DOHH2 (cell line): Measurements from ENCODE around the gene CHCHD6.

ENCODE experiments used
- H3F3A ChIP-seq: fragments of 200-600 bp; sonication (generic), shearing (Covaris generic); 2 replicates; pipeline ENCODE4 v1.6.0; 2016; ENCODE audit warnings: antibody characterized with exemption, mild to moderate bottlenecking; ENCODE audit not compliant: control insufficient read depth, insufficient read depth
- H3K27ac ChIP-seq: fragments of 200-600 bp; sonication (generic); 2 replicates; pipeline ENCODE4 v1.5.1; 2014; ENCODE audit warnings: low read depth, mild to moderate bottlenecking, low read length, moderate library complexity
- H3K27me3 ChIP-seq: fragments of 200-600 bp; sonication (generic); 2 replicates; pipeline ENCODE4 v1.6.1; 2014; ENCODE audit warnings: mild to moderate bottlenecking, low read length, mixed read lengths; ENCODE audit not compliant: control insufficient read depth
- H3K36me3 ChIP-seq: fragments of 200-600 bp; sonication (generic); 2 replicates; pipeline ENCODE4 v1.6.1; 2014; ENCODE audit warnings: mild to moderate bottlenecking, low read length, moderate library complexity, mixed read lengths; ENCODE audit not compliant: control insufficient read depth
- H3K4me1 ChIP-seq: fragments of 200-600 bp; sonication (generic); 2 replicates; pipeline ENCODE4 v1.6.1; 2014; ENCODE audit warnings: mild to moderate bottlenecking, low read length, mixed read lengths; ENCODE audit not compliant: control insufficient read depth
- H3K4me2 ChIP-seq: fragments of 200-600 bp; sonication (generic); 2 replicates; pipeline ENCODE4 v1.6.0; 2014; ENCODE audit warnings: mild to moderate bottlenecking, low read length, moderate library complexity
- H3K4me3 ChIP-seq: fragments of 200-600 bp; sonication (generic); 2 replicates; pipeline ENCODE4 v1.5.1; 2014; ENCODE audit warnings: mild to moderate bottlenecking, low read length, mixed read lengths
- H3K79me2 ChIP-seq: fragments of 200-600 bp; sonication (generic); 2 replicates; pipeline ENCODE4 v1.6.1; 2014; ENCODE audit warnings: mild to moderate bottlenecking, low read length, mixed read lengths; ENCODE audit not compliant: control insufficient read depth
- H3K9me2 ChIP-seq: fragments of 200-600 bp; sonication (generic); replicated peaks from 2 replicates; pipeline ENCODE4 v1.6.1; 2014; ENCODE audit warnings: mild to moderate bottlenecking, low read length, mixed read lengths; ENCODE audit not compliant: control insufficient read depth
- H3K9me3 ChIP-seq: fragments of 200-600 bp; sonication (generic); 2 replicates; pipeline ENCODE4 v1.6.1; 2014; ENCODE audit warnings: antibody characterized with exemption, low read length, mixed read lengths; ENCODE audit not compliant: control insufficient read depth, insufficient read depth
- H4K20me1 ChIP-seq: fragments of 200-600 bp; sonication (generic); 2 replicates; pipeline ENCODE4 v1.6.0; 2014; ENCODE audit warnings: low read depth, mild to moderate bottlenecking, antibody characterized with exemption, low read length, moderate library complexity; ENCODE audit not compliant: control insufficient read depth, insufficient read depth
- CTCF ChIP-seq: fragments of 200-600 bp; sonication (generic); IDR thresholded peaks from one replicate; pipeline ENCODE4 v1.5.1; 2014; ENCODE audit warnings: antibody characterized with exemption, mild to moderate bottlenecking, low read depth, low read length; ENCODE audit not compliant: poor library complexity, severe bottlenecking
- EZH2phosphoT487 ChIP-seq: fragments of 200-600 bp; sonication (generic); IDR thresholded peaks from 2 replicates; pipeline ENCODE4 v1.6.1; 2017; ENCODE audit warnings: borderline replicate concordance, mild to moderate bottlenecking, antibody characterized with exemption, low read length, moderate library complexity, mixed read lengths

Gene CHCHD6

DNA sequence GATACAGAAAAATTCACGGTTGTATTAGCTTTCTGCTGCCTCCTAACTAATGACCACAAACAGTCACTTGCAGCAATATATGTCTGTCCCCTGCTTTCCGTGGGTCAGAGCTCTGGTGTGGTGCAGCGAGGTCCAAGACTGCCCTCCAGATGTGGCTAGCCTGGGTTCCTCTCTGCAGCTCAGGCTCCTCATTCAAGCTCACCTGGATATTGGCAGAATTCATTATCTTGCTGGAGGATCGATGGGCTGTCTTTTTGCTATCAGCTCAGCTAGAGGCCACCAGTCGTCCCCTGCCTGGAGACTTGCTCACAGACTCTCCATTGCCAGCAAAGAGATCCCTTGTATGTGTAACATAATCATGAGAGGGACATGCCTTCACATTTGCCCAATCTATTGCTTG is 266.1 kb downstream of the CHCHD6 start:
- Histone ChIP-seq H3F3A (no peaks in the 10 kb centered on the region), H3K4me1 (no peaks in the 10 kb centered on the region), H3K9me3 (peaks cover 5% of the 10 kb centered on the region; the same call in 1 of the 2 replicates), H3K4me3 (no peak overlapping the region), H3K27me3 (peaks cover 22% of the 10 kb centered on the region), H3K79me2 (no peaks in the 10 kb centered on the region), H3K9me2 (no peaks in the 10 kb centered on the region), H3K27ac (no peak overlapping the region), H3K36me3 (no peaks in the 10 kb centered on the region), H3K4me2 (no peak overlapping the region), H4K20me1 (no peaks in the 10 kb centered on the region)
- TF ChIP-seq EZH2phosphoT487, result no peak
- no peak for TF ChIP-seq CTCF

DNA sequence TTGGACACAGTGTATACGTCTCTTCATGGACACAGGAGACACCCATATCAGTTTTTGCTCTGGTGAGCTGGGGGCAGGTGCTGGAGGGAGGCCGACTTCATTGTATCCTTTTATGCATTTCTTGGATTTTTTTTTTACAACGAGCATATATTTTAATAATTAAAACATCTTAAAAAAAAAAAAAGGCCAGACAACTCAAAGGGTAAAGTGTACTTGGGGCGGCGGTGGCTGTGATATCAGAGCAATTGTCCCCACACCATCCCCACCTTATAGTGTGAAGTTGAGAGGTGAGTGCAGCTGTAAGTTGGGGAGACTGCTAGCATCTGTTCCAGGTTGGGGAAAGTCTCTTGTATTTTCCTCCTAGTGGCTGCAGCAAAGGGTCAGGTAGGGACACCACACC is 266.9 kb downstream of the CHCHD6 start:
- Histone ChIP-seq H3K79me2 (no peaks in the 10 kb centered on the region), H3K9me3 (peaks cover 8% of the 10 kb centered on the region; the same call in 1 of the 2 replicates), H3K27ac (no peak overlapping the region), H3K9me2 (no peaks in the 10 kb centered on the region), H4K20me1 (no peaks in the 10 kb centered on the region), H3K36me3 (no peaks in the 10 kb centered on the region), H3K4me1 (no peaks in the 10 kb centered on the region), H3F3A (no peaks in the 10 kb centered on the region), H3K4me2 (no peak overlapping the region), H3K27me3 (peaks cover 22% of the 10 kb centered on the region), H3K4me3 (no peak overlapping the region)
- TF ChIP-seq EZH2phosphoT487, result no peak
- no peak for TF ChIP-seq CTCF

DNA sequence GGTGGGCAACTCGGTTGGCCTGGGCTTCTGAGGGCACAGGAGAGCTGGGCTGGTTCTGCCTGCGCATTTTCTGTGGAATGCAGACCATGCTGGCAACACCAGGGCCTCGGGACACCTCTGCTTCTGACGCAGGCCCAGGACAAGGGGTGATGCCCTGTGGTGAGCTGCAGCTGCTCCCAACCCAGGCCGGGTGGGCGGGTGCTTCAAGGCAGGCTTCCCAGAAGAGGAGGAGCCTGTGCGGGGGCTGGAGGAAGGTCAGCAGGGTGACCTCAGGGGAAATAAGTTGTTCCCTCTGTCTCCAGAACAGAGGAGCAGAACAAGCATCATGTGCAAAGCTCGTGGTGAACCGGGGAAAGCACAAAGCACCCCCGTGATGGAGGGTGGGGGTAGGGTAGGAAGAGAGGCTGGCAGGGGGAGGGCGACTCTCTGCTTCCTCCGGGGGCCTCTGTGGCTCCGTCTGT is 267.9 kb downstream of the CHCHD6 start:
- H4K20me1 ChIP-seq, result no peaks in the 10 kb centered on the region
- peaks cover 20% of the 10 kb centered on the region for H3K27me3 ChIP-seq
- H3K36me3 ChIP-seq, result no peaks in the 10 kb centered on the region
- no peaks in the 10 kb centered on the region for H3K79me2 ChIP-seq
- peaks cover 8% of the 10 kb centered on the region; the same call in 1 of the 2 replicates for H3K9me3 ChIP-seq
- no peaks in the 10 kb centered on the region for H3K4me1 ChIP-seq
- H3K4me3 ChIP-seq, result no peak overlapping the region
- TF ChIP-seq CTCF, result no peak
- no peak for TF ChIP-seq EZH2phosphoT487
- no peak overlapping the region for H3K4me2 ChIP-seq
- no peak overlapping the region for H3K27ac ChIP-seq
- no peaks in the 10 kb centered on the region for H3K9me2 ChIP-seq
- no peaks in the 10 kb centered on the region for H3F3A ChIP-seq

GRCh38 chr3:126972866-126973265 is 268.8 kb downstream of the CHCHD6 start:
- H3K36me3 ChIP-seq, result no peaks in the 10 kb centered on the region
- no peak overlapping the region for H3K4me2 ChIP-seq
- no peaks in the 10 kb centered on the region for H3K4me1 ChIP-seq
- H3K9me2 ChIP-seq, result no peaks in the 10 kb centered on the region
- H3F3A ChIP-seq, result no peaks in the 10 kb centered on the region
- no peak for TF ChIP-seq EZH2phosphoT487
- no peak for TF ChIP-seq CTCF
- no peaks in the 10 kb centered on the region for H3K79me2 ChIP-seq
- H3K4me3 ChIP-seq, result no peak overlapping the region
- H3K9me3 ChIP-seq, result peaks cover 8% of the 10 kb centered on the region; the same call in 1 of the 2 replicates
- no peaks in the 10 kb centered on the region for H4K20me1 ChIP-seq
- peaks cover 20% of the 10 kb centered on the region for H3K27me3 ChIP-seq
- H3K27ac ChIP-seq, result no peak overlapping the region
